Measurements from ENCODE around the gene ATP8B4. TPM values are rescaled to one million over a fixed set of nuclear protein-coding genes. Genes with fewer than 3 reads are reported as not detected.
A peak's percentile ranks its signal among the peaks of the same experiment; 100 is the strongest.

ATP8B4 gene
- total and polyA plus RNA-seq, 10 donors, result 1.7 to 42.8 (median 27.7) TPM

DNA sequence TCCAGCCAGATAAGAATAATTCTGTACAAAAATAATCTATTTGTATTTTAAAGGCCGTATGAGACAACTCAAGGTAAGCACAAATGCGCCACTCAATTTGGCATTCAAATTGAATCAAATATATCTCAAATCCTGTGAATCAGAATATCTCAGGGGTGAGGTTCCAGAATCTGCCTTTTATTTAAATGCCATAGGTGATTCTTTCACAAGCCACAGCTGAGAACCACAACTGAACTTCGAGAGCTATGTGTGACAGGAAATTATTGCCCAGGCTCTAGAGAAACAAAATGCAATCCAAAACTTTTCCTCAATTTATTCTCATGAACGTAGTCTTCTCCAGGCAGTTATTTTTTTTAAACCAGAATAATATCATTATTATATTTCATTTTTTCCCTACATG is 11.9 kb downstream of the ATP8B4 start:
- Histone ChIP-seq H3K27ac (peak overlapping the region in 7 of 8 donors; percentile 75 to 94 (median 85)), H3K4me1 (peaks cover 0 to 61% (median 25%) of the 10 kb centered on the region in 6 donors), H3K36me3 (no peaks in the 10 kb centered on the region), H3K4me3 (no peak overlapping the region), H3K9me3 (no peaks in the 10 kb centered on the region), H3K27me3 (replicated peaks in 1 of 7) (no peaks in the 10 kb centered on the region)
- TF ChIP-seq POLR2A (IDR thresholded peaks at IDR 0.05) (no peak), POLR2AphosphoS5 (IDR thresholded peaks at IDR 0.05) (no peak)
- TF ChIP-seq, protein P1, sequence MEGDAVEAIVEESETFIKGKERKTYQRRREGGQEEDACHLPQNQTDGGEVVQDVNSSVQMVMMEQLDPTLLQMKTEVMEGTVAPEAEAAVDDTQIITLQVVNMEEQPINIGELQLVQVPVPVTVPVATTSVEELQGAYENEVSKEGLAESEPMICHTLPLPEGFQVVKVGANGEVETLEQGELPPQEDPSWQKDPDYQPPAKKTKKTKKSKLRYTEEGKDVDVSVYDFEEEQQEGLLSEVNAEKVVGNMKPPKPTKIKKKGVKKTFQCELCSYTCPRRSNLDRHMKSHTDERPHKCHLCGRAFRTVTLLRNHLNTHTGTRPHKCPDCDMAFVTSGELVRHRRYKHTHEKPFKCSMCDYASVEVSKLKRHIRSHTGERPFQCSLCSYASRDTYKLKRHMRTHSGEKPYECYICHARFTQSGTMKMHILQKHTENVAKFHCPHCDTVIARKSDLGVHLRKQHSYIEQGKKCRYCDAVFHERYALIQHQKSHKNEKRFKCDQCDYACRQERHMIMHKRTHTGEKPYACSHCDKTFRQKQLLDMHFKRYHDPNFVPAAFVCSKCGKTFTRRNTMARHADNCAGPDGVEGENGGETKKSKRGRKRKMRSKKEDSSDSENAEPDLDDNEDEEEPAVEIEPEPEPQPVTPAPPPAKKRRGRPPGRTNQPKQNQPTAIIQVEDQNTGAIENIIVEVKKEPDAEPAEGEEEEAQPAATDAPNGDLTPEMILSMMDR (IDR thresholded peaks at IDR 0.05 in 8 of 11, conservative IDR thresholded peaks at IDR 0.05 in 3 of 11), result no peak
- 37 to 50% (median 42%) methylated on average over 4 of the region's 4 CpGs for WGBS, 5 donors
- intact Hi-C loops (cut with DNase I; ENCODE audit: low total_unique reads), result no loop called here
- no peak for DNase-seq

- H3K27ac ChIP-seq, result peak overlapping the region in 6 of 8 donors; percentile 24 to 94 (median 86)
- peaks cover 0 to 54% (median 25%) of the 10 kb centered on the region in 6 donors for H3K4me1 ChIP-seq
- no peak overlapping the region for H3K4me3 ChIP-seq
- TF ChIP-seq, protein P1 (IDR thresholded peaks at IDR 0.05 in 8 of 11, conservative IDR thresholded peaks at IDR 0.05 in 3 of 11), result no peak
- TF ChIP-seq POLR2A (IDR thresholded peaks at IDR 0.05) (no peak), POLR2AphosphoS5 (IDR thresholded peaks at IDR 0.05) (no peak)
- no peaks in the 10 kb centered on the region for H3K36me3 ChIP-seq
- H3K27me3 ChIP-seq (replicated peaks in 1 of 7), result no peaks in the 10 kb centered on the region
- H3K9me3 ChIP-seq, result no peaks in the 10 kb centered on the region
- DNase-seq, result no peak
- 61 to 78% (median 73%) methylated on average over 5 of the region's 5 CpGs for WGBS, 5 donors
- intact Hi-C loops (cut with DNase I; ENCODE audit: low total_unique reads), result no loop called here
These were observed 12.6 kb downstream of the ATP8B4 start for GRCh38 chr15:50106457-50106856.

DNA sequence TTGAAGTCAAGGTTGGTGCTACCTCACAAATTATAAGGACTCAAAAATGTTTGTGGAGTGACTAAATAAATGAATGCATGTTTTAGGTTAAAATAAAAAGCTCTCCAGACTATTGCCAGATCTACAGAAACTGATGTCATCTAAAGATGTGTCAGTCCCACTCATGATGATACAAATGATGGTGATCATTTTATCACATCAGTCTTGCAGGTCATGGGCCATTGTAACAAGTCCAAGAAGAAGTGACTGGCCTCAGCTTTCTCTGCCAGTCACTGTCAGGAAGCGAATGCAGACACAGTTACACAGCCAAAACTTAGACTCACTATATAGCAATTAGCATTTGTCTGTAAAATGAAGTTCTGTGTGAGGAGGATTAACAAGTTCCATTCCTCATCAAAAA is 18.5 kb downstream of the ATP8B4 start:
- no peak for DNase-seq
- peaks cover 0 to 16% (median 2%) of the 10 kb centered on the region in 6 donors for H3K4me1 ChIP-seq
- intact Hi-C loops (cut with DNase I; ENCODE audit: low total_unique reads), result no loop called here
- no peaks in the 10 kb centered on the region for H3K27me3 ChIP-seq (replicated peaks in 1 of 7)
- 81 to 100% (median 85%) methylated on average over 1 of the region's 1 CpG for WGBS, 5 donors
- H3K36me3 ChIP-seq, result no peaks in the 10 kb centered on the region
- TF ChIP-seq POLR2AphosphoS5 (IDR thresholded peaks at IDR 0.05), result no peak
- TF ChIP-seq POLR2A (IDR thresholded peaks at IDR 0.05), result no peak
- TF ChIP-seq, protein P1 (IDR thresholded peaks at IDR 0.05 in 8 of 11, conservative IDR thresholded peaks at IDR 0.05 in 3 of 11), result no peak
- no peaks in the 10 kb centered on the region for H3K9me3 ChIP-seq
- no peak overlapping the region for H3K4me3 ChIP-seq
- no peak overlapping the region for H3K27ac ChIP-seq

GRCh38 chr15:50098545-50098944 is 20.5 kb downstream of the ATP8B4 start:
- TF ChIP-seq POLR2AphosphoS5 (IDR thresholded peaks at IDR 0.05) (no peak), POLR2A (IDR thresholded peaks at IDR 0.05) (no peak)
- TF ChIP-seq, protein P1 (IDR thresholded peaks at IDR 0.05 in 8 of 11, conservative IDR thresholded peaks at IDR 0.05 in 3 of 11), result no peak
- no peaks in the 10 kb centered on the region for H3K27me3 ChIP-seq (replicated peaks in 1 of 7)
- intact Hi-C loops (cut with DNase I; ENCODE audit: low total_unique reads), result no loop called here
- no peak overlapping the region for H3K4me3 ChIP-seq
- peak overlapping the region in 1 of 8 donors; percentile 45 for H3K27ac ChIP-seq
- no peaks in the 10 kb centered on the region for H3K9me3 ChIP-seq
- no peak for DNase-seq
- peaks cover 0 to 13% (median 2%) of the 10 kb centered on the region in 6 donors for H3K4me1 ChIP-seq
- no peaks in the 10 kb centered on the region for H3K36me3 ChIP-seq

All from spleen (tissue), 11 donors.